SK-N-MC (cell line): Measurements from ENCODE around the gene MYO5B.

ENCODE experiments used
- EZH2 ChIP-seq: fragments of 200-600 bp; sonication (generic); IDR thresholded peaks from one replicate; pipeline ENCODE4 v1.6.1; 2017; ENCODE audit warnings: antibody characterized with exemption
- FOXP2 ChIP-seq: optimal IDR thresholded peaks from 2 replicates; pipeline ENCODE3; 2011; ENCODE audit warnings: mild to moderate bottlenecking, moderate library complexity; ENCODE audit not compliant: insufficient read depth; ENCODE audit errors: extremely low read length, control extremely low read depth
- POLR2AphosphoS5 ChIP-seq: IDR thresholded peaks from 2 replicates; pipeline ENCODE4 v1.6.1; 2012; ENCODE audit warnings: mild to moderate bottlenecking, low read depth, low read length, borderline replicate concordance

GRCh38 chr18:50194631-50195532 is at the start of gene MYO5B:
- TF ChIP-seq POLR2AphosphoS5 (no peak), EZH2 (peak; percentile 63), FOXP2 (no peak)
